ENCODE measurements around the gene PHACTR2. TPM values are rescaled to one million over a fixed set of nuclear protein-coding genes. Genes with fewer than 3 reads are reported as not detected.

Gene PHACTR2
- total and polyA plus RNA-seq, 4 donors = 4.0 to 23.8 (median 15.0) TPM

GRCh38 chr6:143821359-143821758 lies 143.6 kb downstream of the PHACTR2 start:
- H3K9me3 ChIP-seq (ENCODE audit: control insufficient read depth in 4 of 4, low read length in 3 of 4) = no peaks in the 10 kb centered on the region
- no peaks in the 10 kb centered on the region for H3K27me3 ChIP-seq (ENCODE audit: control insufficient read depth in 4 of 4, insufficient read depth in 4 of 4, low read length in 3 of 4)
- no peak overlapping the region for H3K4me3 ChIP-seq (ENCODE audit: low read depth in 1 of 3, low read length in 3 of 3)
- H3K4me1 ChIP-seq (ENCODE audit: control insufficient read depth in 4 of 4, insufficient read depth in 4 of 4, low read length in 3 of 4) = no peaks in the 10 kb centered on the region
- WGBS = 87% methylated on average over 6 of the region's 6 CpGs
- H3K27ac ChIP-seq (ENCODE audit: low read depth in 1 of 2, low read length in 2 of 2) = no peak overlapping the region
- TF ChIP-seq NR2F2 (IDR thresholded peaks at IDR 0.05) (no peak), HNF4A (conservative IDR thresholded peaks at IDR 0.05) (no peak), EGR1 (IDR thresholded peaks at IDR 0.05; ENCODE audit: low read depth in 2 of 2) (no peak), MAX (IDR thresholded peaks at IDR 0.05) (no peak), SP1 (IDR thresholded peaks at IDR 0.05) (no peak), YY1 (IDR thresholded peaks at IDR 0.05) (no peak), TAF1 (conservative IDR thresholded peaks at IDR 0.05) (no peak)
- H3K36me3 ChIP-seq (ENCODE audit: control insufficient read depth in 4 of 4, insufficient read depth in 3 of 4, low read depth in 1 of 4, low read length in 3 of 4) = peaks cover 0 to 8% (median 0%) of the 10 kb centered on the region in 4 donors
- H3K9ac ChIP-seq (ENCODE audit: low read depth in 1 of 2, low read length in 2 of 2) = no peak overlapping the region
- DNase-seq (ENCODE audit: low spot score) = no peak

DNA sequence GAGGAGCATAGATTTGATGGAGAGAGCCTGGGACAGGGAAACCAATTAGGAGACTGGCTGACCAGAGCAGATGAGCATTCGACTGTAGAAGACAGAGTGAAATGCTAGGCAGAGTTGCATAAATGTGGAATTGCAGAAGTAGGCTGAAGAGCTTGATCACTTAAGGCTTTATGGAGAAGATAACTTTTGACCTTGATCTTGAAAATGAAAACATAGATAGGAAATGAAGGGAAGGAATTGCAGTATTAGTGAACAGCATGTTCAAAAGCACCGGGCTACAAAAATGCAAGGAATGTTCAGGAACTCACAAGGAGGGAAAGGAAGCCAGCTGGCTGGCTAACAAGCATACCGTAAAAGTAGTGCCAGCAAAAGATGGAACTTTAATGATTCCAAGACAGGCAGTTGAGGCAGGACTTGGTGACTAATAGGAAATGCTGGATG lies 144.8 kb downstream of the PHACTR2 start:
- Histone ChIP-seq H3K4me1 (ENCODE audit: control insufficient read depth in 4 of 4, insufficient read depth in 4 of 4, low read length in 3 of 4) (no peaks in the 10 kb centered on the region), H3K36me3 (ENCODE audit: control insufficient read depth in 4 of 4, insufficient read depth in 3 of 4, low read depth in 1 of 4, low read length in 3 of 4) (peaks cover 0 to 11% (median 0%) of the 10 kb centered on the region in 4 donors), H3K27ac (ENCODE audit: low read depth in 1 of 2, low read length in 2 of 2) (no peak overlapping the region), H3K9me3 (ENCODE audit: control insufficient read depth in 4 of 4, low read length in 3 of 4) (no peaks in the 10 kb centered on the region), H3K9ac (ENCODE audit: low read depth in 1 of 2, low read length in 2 of 2) (no peak overlapping the region), H3K4me3 (ENCODE audit: low read depth in 1 of 3, low read length in 3 of 3) (no peak overlapping the region), H3K27me3 (ENCODE audit: control insufficient read depth in 4 of 4, insufficient read depth in 4 of 4, low read length in 3 of 4) (no peaks in the 10 kb centered on the region)
- 77% methylated on average over 3 of the region's 3 CpGs for WGBS
- no peak for DNase-seq (ENCODE audit: low spot score)
- TF ChIP-seq, protein P1, sequence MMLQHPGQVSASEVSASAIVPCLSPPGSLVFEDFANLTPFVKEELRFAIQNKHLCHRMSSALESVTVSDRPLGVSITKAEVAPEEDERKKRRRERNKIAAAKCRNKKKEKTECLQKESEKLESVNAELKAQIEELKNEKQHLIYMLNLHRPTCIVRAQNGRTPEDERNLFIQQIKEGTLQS (IDR thresholded peaks at IDR 0.05) = no peak
- TF ChIP-seq EGR1 (IDR thresholded peaks at IDR 0.05; ENCODE audit: low read depth in 2 of 2) (no peak), ZBTB33 (IDR thresholded peaks at IDR 0.05) (no peak), YY1 (IDR thresholded peaks at IDR 0.05) (no peak), GABPA (IDR thresholded peaks at IDR 0.05 in 1 of 2, conservative IDR thresholded peaks at IDR 0.05 in 1 of 2) (no peak), HNF4A (conservative IDR thresholded peaks at IDR 0.05) (no peak), MAX (IDR thresholded peaks at IDR 0.05) (no peak), HNF4G (IDR thresholded peaks at IDR 0.05) (no peak), FOXA2 (IDR thresholded peaks at IDR 0.05) (no peak), JUND (IDR thresholded peaks at IDR 0.05) (no peak), RXRA (IDR thresholded peaks at IDR 0.05) (no peak), TAF1 (conservative IDR thresholded peaks at IDR 0.05) (no peak), FOXA1 (IDR thresholded peaks at IDR 0.05) (no peak), RAD21 (IDR thresholded peaks at IDR 0.05) (no peak), SP1 (IDR thresholded peaks at IDR 0.05) (no peak)
- TF ChIP-seq, protein P2, sequence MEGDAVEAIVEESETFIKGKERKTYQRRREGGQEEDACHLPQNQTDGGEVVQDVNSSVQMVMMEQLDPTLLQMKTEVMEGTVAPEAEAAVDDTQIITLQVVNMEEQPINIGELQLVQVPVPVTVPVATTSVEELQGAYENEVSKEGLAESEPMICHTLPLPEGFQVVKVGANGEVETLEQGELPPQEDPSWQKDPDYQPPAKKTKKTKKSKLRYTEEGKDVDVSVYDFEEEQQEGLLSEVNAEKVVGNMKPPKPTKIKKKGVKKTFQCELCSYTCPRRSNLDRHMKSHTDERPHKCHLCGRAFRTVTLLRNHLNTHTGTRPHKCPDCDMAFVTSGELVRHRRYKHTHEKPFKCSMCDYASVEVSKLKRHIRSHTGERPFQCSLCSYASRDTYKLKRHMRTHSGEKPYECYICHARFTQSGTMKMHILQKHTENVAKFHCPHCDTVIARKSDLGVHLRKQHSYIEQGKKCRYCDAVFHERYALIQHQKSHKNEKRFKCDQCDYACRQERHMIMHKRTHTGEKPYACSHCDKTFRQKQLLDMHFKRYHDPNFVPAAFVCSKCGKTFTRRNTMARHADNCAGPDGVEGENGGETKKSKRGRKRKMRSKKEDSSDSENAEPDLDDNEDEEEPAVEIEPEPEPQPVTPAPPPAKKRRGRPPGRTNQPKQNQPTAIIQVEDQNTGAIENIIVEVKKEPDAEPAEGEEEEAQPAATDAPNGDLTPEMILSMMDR (IDR thresholded peaks at IDR 0.05; ENCODE audit: low read depth, low read length, missing input control) = no peak
- TF ChIP-seq, protein P3, sequence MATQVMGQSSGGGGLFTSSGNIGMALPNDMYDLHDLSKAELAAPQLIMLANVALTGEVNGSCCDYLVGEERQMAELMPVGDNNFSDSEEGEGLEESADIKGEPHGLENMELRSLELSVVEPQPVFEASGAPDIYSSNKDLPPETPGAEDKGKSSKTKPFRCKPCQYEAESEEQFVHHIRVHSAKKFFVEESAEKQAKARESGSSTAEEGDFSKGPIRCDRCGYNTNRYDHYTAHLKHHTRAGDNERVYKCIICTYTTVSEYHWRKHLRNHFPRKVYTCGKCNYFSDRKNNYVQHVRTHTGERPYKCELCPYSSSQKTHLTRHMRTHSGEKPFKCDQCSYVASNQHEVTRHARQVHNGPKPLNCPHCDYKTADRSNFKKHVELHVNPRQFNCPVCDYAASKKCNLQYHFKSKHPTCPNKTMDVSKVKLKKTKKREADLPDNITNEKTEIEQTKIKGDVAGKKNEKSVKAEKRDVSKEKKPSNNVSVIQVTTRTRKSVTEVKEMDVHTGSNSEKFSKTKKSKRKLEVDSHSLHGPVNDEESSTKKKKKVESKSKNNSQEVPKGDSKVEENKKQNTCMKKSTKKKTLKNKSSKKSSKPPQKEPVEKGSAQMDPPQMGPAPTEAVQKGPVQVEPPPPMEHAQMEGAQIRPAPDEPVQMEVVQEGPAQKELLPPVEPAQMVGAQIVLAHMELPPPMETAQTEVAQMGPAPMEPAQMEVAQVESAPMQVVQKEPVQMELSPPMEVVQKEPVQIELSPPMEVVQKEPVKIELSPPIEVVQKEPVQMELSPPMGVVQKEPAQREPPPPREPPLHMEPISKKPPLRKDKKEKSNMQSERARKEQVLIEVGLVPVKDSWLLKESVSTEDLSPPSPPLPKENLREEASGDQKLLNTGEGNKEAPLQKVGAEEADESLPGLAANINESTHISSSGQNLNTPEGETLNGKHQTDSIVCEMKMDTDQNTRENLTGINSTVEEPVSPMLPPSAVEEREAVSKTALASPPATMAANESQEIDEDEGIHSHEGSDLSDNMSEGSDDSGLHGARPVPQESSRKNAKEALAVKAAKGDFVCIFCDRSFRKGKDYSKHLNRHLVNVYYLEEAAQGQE (IDR thresholded peaks at IDR 0.05) = no peak
